OCI-LY1 (cell line): Measurements from ENCODE around the gene FAM83E.

Source experiments
- EZH2 ChIP-seq: fragments of 200-600 bp; sonication (generic), shearing (Covaris generic); IDR thresholded peaks from 2 replicates; pipeline ENCODE4 v1.8.0; 2017; ENCODE audit warnings: borderline replicate concordance, mixed run types, mild to moderate bottlenecking, antibody characterized with exemption, low read length, moderate library complexity, mixed read lengths
- TF ChIP-seq, protein P1 (sequence below): fragments of 200-600 bp; sonication (generic), shearing (Covaris generic); IDR thresholded peaks from 2 replicates; pipeline ENCODE4 v1.5.1; 2017; ENCODE audit warnings: mild to moderate bottlenecking, antibody characterized with exemption, low read length, moderate library complexity, mixed read lengths

DNA sequence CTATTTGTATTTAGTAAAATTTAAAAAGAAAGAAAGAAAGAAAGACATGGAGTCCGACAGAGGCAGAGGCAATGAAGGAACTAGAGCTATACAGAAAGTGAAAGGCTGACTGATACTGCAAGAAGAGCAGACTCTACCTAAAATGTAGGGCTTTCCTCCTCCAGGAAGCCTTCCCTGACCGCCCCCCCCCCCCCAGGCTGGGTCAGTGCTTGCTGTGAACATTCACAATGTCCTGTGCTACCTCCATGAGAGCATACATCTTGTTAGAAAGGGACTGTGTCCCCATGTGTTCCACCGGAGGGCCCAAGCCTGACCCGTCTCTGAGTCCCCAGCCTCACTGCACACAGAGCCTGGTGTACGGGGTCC, 36.8 kb upstream of the FAM83E start:
- TF ChIP-seq, protein P1, sequence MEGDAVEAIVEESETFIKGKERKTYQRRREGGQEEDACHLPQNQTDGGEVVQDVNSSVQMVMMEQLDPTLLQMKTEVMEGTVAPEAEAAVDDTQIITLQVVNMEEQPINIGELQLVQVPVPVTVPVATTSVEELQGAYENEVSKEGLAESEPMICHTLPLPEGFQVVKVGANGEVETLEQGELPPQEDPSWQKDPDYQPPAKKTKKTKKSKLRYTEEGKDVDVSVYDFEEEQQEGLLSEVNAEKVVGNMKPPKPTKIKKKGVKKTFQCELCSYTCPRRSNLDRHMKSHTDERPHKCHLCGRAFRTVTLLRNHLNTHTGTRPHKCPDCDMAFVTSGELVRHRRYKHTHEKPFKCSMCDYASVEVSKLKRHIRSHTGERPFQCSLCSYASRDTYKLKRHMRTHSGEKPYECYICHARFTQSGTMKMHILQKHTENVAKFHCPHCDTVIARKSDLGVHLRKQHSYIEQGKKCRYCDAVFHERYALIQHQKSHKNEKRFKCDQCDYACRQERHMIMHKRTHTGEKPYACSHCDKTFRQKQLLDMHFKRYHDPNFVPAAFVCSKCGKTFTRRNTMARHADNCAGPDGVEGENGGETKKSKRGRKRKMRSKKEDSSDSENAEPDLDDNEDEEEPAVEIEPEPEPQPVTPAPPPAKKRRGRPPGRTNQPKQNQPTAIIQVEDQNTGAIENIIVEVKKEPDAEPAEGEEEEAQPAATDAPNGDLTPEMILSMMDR = no peak
- TF ChIP-seq EZH2 = no peak
